Endodermal cell (in vitro differentiated cells): ENCODE measurements around the gene ONECUT3. TPM values are rescaled to one million over a fixed set of nuclear protein-coding genes. Genes with fewer than 3 reads are reported as not detected.
A peak's percentile ranks its signal among the peaks of the same experiment; 100 is the strongest.

Experiments
- DNase-seq: peaks from one replicate; pipeline ENCODE4 v3.0.0-alpha.2; 2017
- H3K27ac ChIP-seq: 2 replicates; pipeline ENCODE4 v1.5.1; 2013; ENCODE audit warnings: mild to moderate bottlenecking, low read depth, low read length, moderate library complexity
- H3K27me3 ChIP-seq: 2 replicates; pipeline ENCODE4 v1.6.1; 2013; ENCODE audit warnings: mild to moderate bottlenecking, low read length, moderate library complexity; ENCODE audit not compliant: insufficient read depth, control insufficient read depth, poor library complexity, severe bottlenecking
- H3K36me3 ChIP-seq: 2 replicates; pipeline ENCODE4 v1.7.0; 2013; ENCODE audit warnings: mild to moderate bottlenecking, low read length, moderate library complexity; ENCODE audit not compliant: control insufficient read depth, insufficient read depth
- H3K4me1 ChIP-seq: one replicate; pipeline ENCODE4 v1.7.0; 2013; ENCODE audit warnings: low read length; ENCODE audit not compliant: control insufficient read depth, insufficient read depth
- H3K4me3 ChIP-seq: 2 replicates; pipeline ENCODE4 v1.5.1; 2013; ENCODE audit warnings: mild to moderate bottlenecking, low read length, moderate library complexity
- H3K9ac ChIP-seq: 2 replicates; pipeline ENCODE4 v1.6.1; 2013; ENCODE audit warnings: mild to moderate bottlenecking, low read length, moderate library complexity; ENCODE audit not compliant: poor library complexity, severe bottlenecking; ENCODE audit errors: extremely low read depth
- H3K9me3 ChIP-seq: 2 replicates; pipeline ENCODE4 v1.6.1; 2013; ENCODE audit warnings: mild to moderate bottlenecking, low read length, moderate library complexity; ENCODE audit not compliant: control insufficient read depth
- H3K27ac Mint-ChIP-seq: 2 replicates; pipeline ENCODE4 v1.8.0; 2020; ENCODE audit warnings: mixed read lengths
- H3K27me3 Mint-ChIP-seq: 2 replicates; pipeline ENCODE4 v1.8.0; 2021; ENCODE audit warnings: mild to moderate bottlenecking, mixed read lengths; ENCODE audit not compliant: insufficient read depth
- H3K36me3 Mint-ChIP-seq: 2 replicates; pipeline ENCODE4 v1.8.0; 2020; ENCODE audit warnings: low read depth, mixed read lengths
- H3K4me1 Mint-ChIP-seq: 2 replicates; pipeline ENCODE4 v1.8.0; 2020; ENCODE audit warnings: mixed read lengths
- H3K4me3 Mint-ChIP-seq: 2 replicates; pipeline ENCODE4 v1.8.0; 2020; ENCODE audit warnings: mild to moderate bottlenecking, moderate library complexity, mixed read lengths
- H3K9me3 Mint-ChIP-seq: 2 replicates; pipeline ENCODE4 v1.8.0; 2020; ENCODE audit warnings: mild to moderate bottlenecking, mixed read lengths
- CTCF ChIP-seq: fragments of 200-600 bp; sonication (generic); conservative IDR thresholded peaks from 2 replicates; pipeline ENCODE4 v1.5.0; 2021; ENCODE audit warnings: antibody characterized with exemption, mild to moderate bottlenecking
- whole genome bisulfite sequencing, 2 experiments: methylation state at CpG; one replicate each; pipeline versions ENCODE4 v1.1.5 to v1.1.7; 2013; ENCODE audit warnings: missing lambda C conversion rate in 2 of 2, mixed read lengths in 1 of 2; ENCODE audit not compliant: insufficient coverage in 1 of 2, insufficient read length in 1 of 2; 5-methylcytosine and 5-hydroxymethylcytosine counted together
- total RNA-seq, 2 donors: library from RNA; stranded (reverse); fragmentation: NEBNext Ultra II Directional in 1 of 2; extraction: Animal tissue kit (Norgen Biotek cat#: 25700) in 1 of 2; gene quantifications; 2 replicates in 1 of 2; 3 replicates in 1 of 2; pipeline ENCODE4 v1.2.1, GENCODE V29; 2021

The ONECUT3 gene
- total RNA-seq, 2 donors from 2014 or later: 0.04 TPM; not detected in 1

- no peaks in the 10 kb centered on the region for H3K36me3 Mint-ChIP-seq
- no peak overlapping the region for H3K27ac ChIP-seq
- H3K36me3 ChIP-seq: no peaks in the 10 kb centered on the region
- no peak overlapping the region for H3K9ac ChIP-seq
- H3K4me3 ChIP-seq: no peak overlapping the region
- DNase-seq: no peak
- peaks cover 90% of the 10 kb centered on the region for H3K27me3 ChIP-seq
- H3K9me3 ChIP-seq: no peaks in the 10 kb centered on the region
- no peak overlapping the region for H3K27ac Mint-ChIP-seq
- peaks cover 3% of the 10 kb centered on the region for H3K4me1 Mint-ChIP-seq
- H3K4me3 Mint-ChIP-seq: no peak overlapping the region
- no peak for TF ChIP-seq CTCF
- H3K4me1 ChIP-seq: peaks cover 2% of the 10 kb centered on the region
- H3K9me3 Mint-ChIP-seq: no peaks in the 10 kb centered on the region
- peaks cover 87% of the 10 kb centered on the region for H3K27me3 Mint-ChIP-seq
- WGBS, 2 experiments: 13 to 14% methylated on average over 8 to 16 of the region's 16 CpGs
Measured at GRCh38 chr19:1752009-1752756, 1.1 kb upstream of the ONECUT3 start.

GRCh38 chr19:1754018-1754635, 821 bp downstream of the ONECUT3 start:
- WGBS, 2 experiments: 0 to 3% methylated on average over 26 to 105 of the region's 105 CpGs
- DNase-seq: no peak
- Histone ChIP-seq H3K27ac (no peak overlapping the region), H3K27me3 (peaks cover 90% of the 10 kb centered on the region), H3K4me3 (no peak overlapping the region), H3K36me3 (no peaks in the 10 kb centered on the region), H3K9me3 (no peaks in the 10 kb centered on the region), H3K4me1 (peaks cover 2% of the 10 kb centered on the region), H3K9ac (no peak overlapping the region)
- H3K4me3 Mint-ChIP-seq: no peak overlapping the region
- H3K9me3 Mint-ChIP-seq: no peaks in the 10 kb centered on the region
- H3K4me1 Mint-ChIP-seq: peaks cover 4% of the 10 kb centered on the region
- peaks cover 87% of the 10 kb centered on the region for H3K27me3 Mint-ChIP-seq
- no peak for TF ChIP-seq CTCF
- no peak overlapping the region for H3K27ac Mint-ChIP-seq
- no peaks in the 10 kb centered on the region for H3K36me3 Mint-ChIP-seq

- H3K27ac Mint-ChIP-seq: no peak overlapping the region
- no peaks in the 10 kb centered on the region for H3K36me3 ChIP-seq
- no peaks in the 10 kb centered on the region for H3K9me3 ChIP-seq
- H3K27me3 ChIP-seq: peaks cover 90% of the 10 kb centered on the region
- DNase-seq: peak; percentile 75
- no peak for TF ChIP-seq CTCF
- H3K36me3 Mint-ChIP-seq: no peaks in the 10 kb centered on the region
- no peak overlapping the region for H3K4me3 ChIP-seq
- no peak overlapping the region for H3K27ac ChIP-seq
- peaks cover 4% of the 10 kb centered on the region for H3K4me1 Mint-ChIP-seq
- H3K27me3 Mint-ChIP-seq: peaks cover 87% of the 10 kb centered on the region
- H3K4me3 Mint-ChIP-seq: peak overlapping the region; percentile 36
- no peak overlapping the region for H3K9ac ChIP-seq
- no peaks in the 10 kb centered on the region for H3K9me3 Mint-ChIP-seq
- 1 to 2% methylated on average over 16 to 80 of the region's 80 CpGs for WGBS, 2 experiments
- H3K4me1 ChIP-seq: peaks cover 2% of the 10 kb centered on the region
Measured at GRCh38 chr19:1754636-1755466, 1.5 kb downstream of the ONECUT3 start.
